GM18526 (cell line): Measurements from ENCODE around the gene SSTR3.

Source experiments
- POLR2A ChIP-seq: IDR thresholded peaks from 3 replicates; pipeline ENCODE4 v1.6.1; 2011; ENCODE audit not compliant: insufficient read length; ENCODE audit errors: extremely low read depth

The SSTR3 gene

GRCh38 chr22:37209140-37209845 is 3.0 kb downstream of the SSTR3 start:
- no peak for TF ChIP-seq POLR2A

DNA sequence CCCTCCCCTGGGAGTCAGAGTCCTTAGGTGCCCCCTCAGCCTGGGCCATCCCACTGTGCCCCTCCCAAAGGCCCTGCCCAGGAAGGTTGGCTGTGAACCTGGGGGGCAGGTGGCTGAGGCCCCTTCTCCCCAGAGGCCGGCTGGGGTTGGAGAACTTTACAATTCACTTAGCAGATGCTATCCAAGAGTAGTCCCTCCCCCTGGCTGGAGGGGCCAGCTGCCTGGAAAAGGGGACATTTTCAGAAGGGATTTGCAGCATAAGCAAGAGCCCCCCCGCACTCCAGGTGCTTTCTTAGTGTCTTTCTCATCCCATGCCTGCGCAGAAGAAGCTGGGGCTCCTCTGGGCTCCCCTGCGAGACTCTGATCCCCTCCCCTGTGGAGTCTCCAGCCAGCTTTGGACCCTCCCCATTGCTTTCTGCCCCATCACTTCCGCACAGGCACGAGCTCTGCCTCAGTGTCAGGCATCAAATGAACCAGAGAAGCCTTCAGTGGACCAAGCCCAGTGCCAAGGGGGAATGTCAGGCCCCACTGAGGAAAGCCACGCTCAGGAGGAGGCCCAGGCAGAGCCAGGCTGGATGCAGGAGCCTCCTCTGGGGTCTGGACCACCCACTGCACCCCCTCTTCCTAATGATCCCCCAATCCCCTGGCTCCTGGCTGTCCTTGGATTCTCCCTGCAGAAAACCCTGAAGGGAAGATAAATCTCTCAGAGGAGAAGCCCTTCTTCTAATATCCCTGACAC is 3.7 kb downstream of the SSTR3 start:
- no peak for TF ChIP-seq POLR2A

- TF ChIP-seq POLR2A = no peak
Measured at GRCh38 chr22:37207981-37208380, 4.3 kb downstream of the SSTR3 start.

- no peak for TF ChIP-seq POLR2A
Measured at GRCh38 chr22:37206841-37207821, 5.1 kb downstream of the SSTR3 start.

- TF ChIP-seq POLR2A = no peak
Measured at GRCh38 chr22:37206118-37206840, 6.0 kb downstream of the SSTR3 start.

GRCh38 chr22:37205046-37205445 is 7.2 kb downstream of the SSTR3 start:
- no peak for TF ChIP-seq POLR2A

DNA sequence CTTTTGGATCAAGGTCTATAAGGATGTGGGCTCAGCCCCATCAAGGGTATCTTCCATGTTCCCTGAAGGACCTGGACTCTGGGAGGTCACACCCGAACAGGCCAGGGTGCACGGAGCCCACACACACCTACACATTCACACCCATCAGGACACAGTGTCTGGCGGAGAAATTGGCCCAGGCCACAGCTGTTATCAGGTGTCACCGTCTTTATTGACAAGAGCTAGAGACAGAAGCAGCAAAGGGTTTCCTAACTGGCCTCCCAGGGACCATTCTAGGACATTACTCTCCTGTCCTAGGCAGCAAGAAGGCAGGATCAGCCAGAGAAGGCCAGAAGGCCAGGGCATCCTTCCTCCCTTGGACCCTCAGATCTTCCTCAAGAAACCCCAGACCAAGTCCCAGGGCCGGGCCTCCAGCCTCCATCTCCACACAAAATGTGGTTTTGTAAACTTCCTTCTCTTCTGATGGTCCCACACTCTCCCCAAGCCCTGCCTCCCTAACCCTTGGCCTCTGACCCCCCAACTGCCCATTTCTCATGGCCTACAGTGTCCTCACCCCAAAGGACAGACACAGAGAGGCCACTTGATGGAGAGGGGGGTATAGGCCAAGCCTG is 8.1 kb downstream of the SSTR3 start:
- TF ChIP-seq POLR2A = no peak

DNA sequence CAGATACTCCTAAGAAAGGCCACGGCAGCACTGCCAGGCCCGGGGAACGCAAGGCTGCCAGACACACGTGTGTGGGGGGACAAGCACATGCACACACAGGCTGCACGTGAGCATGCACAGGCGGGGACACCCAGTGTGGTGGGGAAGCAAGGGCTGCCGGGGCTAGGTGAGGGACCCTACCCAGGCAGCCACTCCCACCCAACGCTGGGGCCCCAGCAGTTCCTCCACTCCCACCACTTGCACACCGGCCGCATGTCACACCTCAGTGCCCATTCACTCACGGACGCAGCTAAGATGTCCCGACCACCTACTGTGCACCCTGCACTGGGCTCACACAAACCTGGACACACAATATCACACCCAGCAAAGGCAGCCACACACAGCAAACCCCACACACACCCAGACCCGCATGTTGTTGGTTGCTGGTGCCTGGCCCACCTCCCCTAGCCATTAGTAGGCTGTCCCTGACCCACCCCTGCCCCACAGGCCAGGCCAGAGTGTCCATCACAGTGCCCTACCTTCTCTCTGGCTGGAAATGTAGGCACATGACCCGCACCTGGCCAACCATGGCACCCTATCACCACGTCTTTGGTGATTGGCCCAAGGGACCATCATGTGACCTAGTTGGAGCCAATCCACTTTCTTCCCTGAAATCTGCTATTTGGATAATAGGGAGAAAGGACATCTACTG is 8.8 kb downstream of the SSTR3 start:
- no peak for TF ChIP-seq POLR2A

DNA sequence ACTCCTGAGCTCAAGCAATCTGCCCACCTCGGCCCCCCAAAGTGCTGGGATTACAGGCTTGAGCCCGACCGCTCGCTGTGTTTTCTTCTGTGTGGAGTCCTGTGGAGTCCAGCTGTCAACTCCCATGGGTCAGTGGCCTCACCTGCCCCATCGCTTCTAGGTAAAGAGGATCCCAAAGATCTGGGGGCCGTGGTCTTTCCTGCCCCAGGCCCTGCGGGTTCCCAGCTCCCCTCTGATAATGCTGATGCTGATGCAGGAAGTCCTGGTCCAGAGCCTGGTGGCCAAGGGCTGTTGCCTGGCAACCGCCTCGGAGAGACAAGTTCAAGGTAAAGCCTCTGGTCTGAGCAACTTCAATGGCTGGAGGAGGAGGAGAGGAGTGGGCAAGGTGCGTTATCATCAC is 9.6 kb downstream of the SSTR3 start:
- no peak for TF ChIP-seq POLR2A

DNA sequence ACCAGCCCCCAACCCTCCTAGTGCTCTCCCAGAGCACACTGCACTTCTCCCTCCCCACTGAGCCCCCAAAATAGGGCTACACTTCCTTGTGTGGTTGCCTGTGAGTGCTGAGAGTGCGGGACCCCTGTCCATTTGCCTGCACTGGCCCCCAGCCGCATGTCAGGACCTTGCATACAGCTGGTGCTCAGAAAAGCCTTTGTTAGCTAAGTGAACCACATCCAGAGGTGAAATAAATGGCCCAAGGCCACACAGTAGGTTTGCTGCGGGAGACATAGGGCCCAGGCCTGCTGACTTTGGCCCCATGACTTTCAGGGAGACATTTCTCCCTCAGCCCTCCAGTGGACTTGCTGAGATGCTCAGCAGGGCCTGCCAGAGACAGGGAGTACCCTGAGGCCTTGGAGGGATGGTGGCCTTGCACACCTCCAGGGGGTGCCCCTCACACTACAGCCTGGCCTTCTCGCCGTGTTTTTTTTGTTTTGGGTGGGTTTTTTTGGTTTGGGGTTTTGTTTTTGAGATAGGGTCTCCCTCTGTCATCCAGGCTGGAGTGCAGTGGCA is 10.2 kb downstream of the SSTR3 start:
- no peak for TF ChIP-seq POLR2A

DNA sequence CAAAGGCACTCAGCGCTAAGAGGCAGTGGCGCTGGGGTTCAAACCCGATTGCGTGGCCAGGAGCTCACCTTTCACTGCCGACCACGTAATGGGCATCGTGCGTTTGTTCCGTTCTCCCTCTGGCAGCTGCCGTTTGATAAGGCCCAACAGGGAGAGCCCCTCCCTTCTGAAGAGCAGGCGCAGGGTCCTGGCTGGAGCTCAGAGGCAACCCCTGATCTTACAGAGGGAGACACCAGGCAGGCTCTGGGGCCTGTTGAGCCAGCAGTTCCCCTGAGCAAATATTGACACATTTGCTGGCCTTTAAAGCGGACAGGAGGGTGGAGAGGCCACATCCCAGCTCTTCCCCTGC is 12.5 kb downstream of the SSTR3 start:
- no peak for TF ChIP-seq POLR2A

GRCh38 chr22:37199103-37199759 is 13.0 kb downstream of the SSTR3 start:
- TF ChIP-seq POLR2A = peak; percentile 93

GRCh38 chr22:37198258-37199102 is 13.8 kb downstream of the SSTR3 start:
- TF ChIP-seq POLR2A = no peak
